T-cell (primary cell): ENCODE measurements around the gene OTOG. TPM values are rescaled to one million over a fixed set of nuclear protein-coding genes. Genes with fewer than 3 reads are reported as not detected.
A peak's percentile ranks its signal among the peaks of the same experiment; 100 is the strongest.

Experiments
- ATAC-seq, 4 experiments: fragments of 200-7000 bp in 3 of 4; fragments of 150-1000 bp in 1 of 4; cut with Tn5 transposase; replicated peaks in 1 of 4; 1 replicate in 3 of 4; 2 replicates in 1 of 4; pipeline ENCODE4 v1.10.0; 2021; ENCODE audit warnings: moderate library complexity in 3 of 4, mild to moderate bottlenecking in 2 of 4, moderate number of reproducible peaks in 1 of 4
- CTCF ChIA-PET, 2 donors: fragments of 300-600 bp; sonication (Branson Sonifier 250); formaldehyde crosslinking; loops; one replicate each; lab custom pipeline; 2022; ENCODE audit warnings: antibody characterized with exemption in 2 of 2; lab: Charles Lee
- POLR2A ChIA-PET, 2 donors: fragments of 300-600 bp; sonication (Branson Sonifier 250); formaldehyde crosslinking; loops; one replicate each; lab custom pipeline; 2022; ENCODE audit warnings: antibody characterized with exemption in 2 of 2; lab: Charles Lee
- DNase-seq, 35 experiments: peaks; one replicate each; pipeline versions ENCODE4 v3.0.0 to v3.0.0-alpha.2; 2013 to 2023
- H3K27ac ChIP-seq: one replicate; pipeline ENCODE4 v1.5.1; 2013; ENCODE audit warnings: low read length
- H3K27me3 ChIP-seq, 2 experiments: replicated peaks in 1 of 2; 1 replicate in 1 of 2; 2 replicates in 1 of 2; pipeline versions ENCODE4 v1.6.1 to v1.7.0; 2013; ENCODE audit warnings: low read length in 1 of 2, mixed read lengths in 1 of 2; ENCODE audit not compliant: control insufficient read depth in 2 of 2, insufficient read depth in 2 of 2; ENCODE audit errors: extremely low read depth in 1 of 2
- H3K36me3 ChIP-seq, 2 donors: 1 replicate in 1 of 2; 2 replicates in 1 of 2; pipeline versions ENCODE4 v1.6.1 to v1.7.0; 2013; ENCODE audit warnings: low read length in 1 of 2; ENCODE audit not compliant: control insufficient read depth in 2 of 2, insufficient read depth in 1 of 2; ENCODE audit errors: extremely low read depth in 1 of 2
- H3K4me1 ChIP-seq, 2 experiments: 1 replicate in 1 of 2; 2 replicates in 1 of 2; pipeline versions ENCODE4 v1.6.1 to v1.7.0; 2013; ENCODE audit warnings: low read length in 2 of 2, mixed read lengths in 1 of 2; ENCODE audit not compliant: insufficient read depth in 2 of 2, control insufficient read depth in 1 of 2; ENCODE audit errors: extremely low read depth in 1 of 2
- H3K4me3 ChIP-seq, 2 donors: 1 replicate in 1 of 2; 2 replicates in 1 of 2; pipeline versions ENCODE4 v1.5.1 to v1.7.0; 2013; ENCODE audit warnings: mild to moderate bottlenecking in 2 of 2, low read length in 1 of 2, moderate library complexity in 1 of 2; ENCODE audit not compliant: control insufficient read depth in 1 of 2; ENCODE audit errors: extremely low read depth in 1 of 2
- H3K9me3 ChIP-seq: 2 replicates; pipeline ENCODE4 v1.7.0; 2013
- H3K27ac Mint-ChIP-seq, 2 donors: one replicate each; pipeline ENCODE4 v1.8.0; 2020 to 2021; ENCODE audit warnings: mild to moderate bottlenecking in 2 of 2, mixed read lengths in 2 of 2
- H3K27me3 Mint-ChIP-seq, 2 donors: one replicate each; pipeline ENCODE4 v1.8.0; 2021 to 2022; ENCODE audit warnings: mixed read lengths in 2 of 2
- H3K36me3 Mint-ChIP-seq: one replicate; pipeline ENCODE4 v1.8.0; 2021; ENCODE audit warnings: mixed read lengths
- H3K4me1 Mint-ChIP-seq, 3 donors: one replicate each; pipeline ENCODE4 v1.8.0; 2020 to 2022; ENCODE audit warnings: mixed read lengths in 3 of 3, mild to moderate bottlenecking in 1 of 3
- H3K4me3 Mint-ChIP-seq, 3 donors: one replicate each; pipeline ENCODE4 v1.8.0; 2020 to 2022; ENCODE audit warnings: mild to moderate bottlenecking in 3 of 3, mixed read lengths in 3 of 3, moderate library complexity in 3 of 3
- H3K9me3 Mint-ChIP-seq, 3 donors: one replicate each; pipeline ENCODE4 v1.8.0; 2020 to 2022; ENCODE audit warnings: mixed read lengths in 3 of 3
- WGBS: methylation state at CpG from one replicate; pipeline ENCODE4 v1.1.5; 2013; ENCODE audit warnings: missing lambda C conversion rate; ENCODE audit not compliant: insufficient coverage; 5-methylcytosine and 5-hydroxymethylcytosine counted together
- total RNA-seq, 35 experiments: library from RNA in 6 of 35; stranded (reverse) in 6 of 35; fragments of 120-200 nt in 1 of 35; gene quantifications; one replicate each; pipeline versions ENCODE4 v1.2.1 to v1.2.4 and lab custom pipeline; 2013 to 2026

The OTOG gene
- total RNA-seq, 5 donors from 2014 or later (not counting 1 experiment from before 2014, with no cell fraction given), result not detected

- no peak for ATAC-seq
- WGBS, result 83% methylated on average over 7 of the region's 7 CpGs
Measured at GRCh38 chr11:17596711-17597110, 49.7 kb downstream of the OTOG start.

GRCh38 chr11:17597770-17598169 lies 50.7 kb downstream of the OTOG start:
- POLR2A ChIA-PET, result no interaction called here
- H3K27me3 ChIP-seq, result peaks cover 0 to 46% of the 10 kb centered on the region in 2 experiments
- H3K9me3 Mint-ChIP-seq, result peaks cover 0 to 3% (median 0%) of the 10 kb centered on the region in 3 donors
- ATAC-seq, result no peak
- no peaks in the 10 kb centered on the region for H3K4me1 ChIP-seq
- H3K4me1 Mint-ChIP-seq, result peaks cover 0 to 4% (median 4%) of the 10 kb centered on the region in 3 donors
- H3K27me3 Mint-ChIP-seq, result peaks cover 7 to 9% of the 10 kb centered on the region in 2 donors
- no peaks in the 10 kb centered on the region for H3K9me3 ChIP-seq
- H3K27ac Mint-ChIP-seq, result no peak overlapping the region
- 33% methylated on average over 3 of the region's 5 CpGs for WGBS
- DNase-seq, result no peak
- CTCF ChIA-PET, result no interaction called here
- H3K4me3 ChIP-seq, result no peak overlapping the region
- H3K4me3 Mint-ChIP-seq, result no peak overlapping the region
- H3K27ac ChIP-seq, result no peak overlapping the region
- H3K36me3 Mint-ChIP-seq, result no peaks in the 10 kb centered on the region
- H3K36me3 ChIP-seq, result no peaks in the 10 kb centered on the region

More at GRCh38 chr11:17596711-17597110, 49.7 kb downstream of the OTOG start:
- Mint-ChIP-seq H3K9me3 (peaks cover 0 to 3% (median 0%) of the 10 kb centered on the region in 3 donors), H3K36me3 (no peaks in the 10 kb centered on the region), H3K27me3 (peaks cover 11 to 13% of the 10 kb centered on the region in 2 donors), H3K4me1 (peaks cover 0 to 4% (median 4%) of the 10 kb centered on the region in 3 donors), H3K4me3 (no peak overlapping the region), H3K27ac (no peak overlapping the region)
- POLR2A ChIA-PET, result interaction anchor here in 1 of 2 donors (0.6 kb wide), 1 partner anchor 305 kb away, joined by 7 read pairs; no protein-coding TSS in a partner anchor
- CTCF ChIA-PET, result interaction anchor here in 1 of 2 donors (0.6 kb wide), 1 partner anchor 465 kb away, joined by 3 read pairs; no protein-coding TSS in a partner anchor
- H3K27me3 ChIP-seq, result peaks cover 0 to 44% of the 10 kb centered on the region in 2 experiments
- H3K4me1 ChIP-seq, result no peaks in the 10 kb centered on the region
- H3K27ac ChIP-seq, result no peak overlapping the region
- H3K4me3 ChIP-seq, result no peak overlapping the region
- DNase-seq, result peak in 3 of 35 experiments; percentile 3 to 11 (median 8)
- no peaks in the 10 kb centered on the region for H3K36me3 ChIP-seq
- no peaks in the 10 kb centered on the region for H3K9me3 ChIP-seq

GRCh38 chr11:17598700-17599459 lies 51.8 kb downstream of the OTOG start:
- no peaks in the 10 kb centered on the region for H3K36me3 ChIP-seq
- ChIA-PET CTCF (interaction anchor here in 1 of 2 donors (0.6 to 1.5 kb wide), 5 partner anchors 12 to 797 kb away, joined by 3 to 5 read pairs (median 3); no protein-coding TSS in a partner anchor), POLR2A (no interaction called here)
- WGBS, result 36% methylated on average over 12 of the region's 17 CpGs
- peaks cover 0 to 39% of the 10 kb centered on the region in 2 experiments for H3K27me3 ChIP-seq
- ATAC-seq (peak; percentile 62 to 79 (median 76)), DNase-seq (peak in 31 of 35 experiments; percentile 15 to 70 (median 47))
- H3K9me3 Mint-ChIP-seq, result peaks cover 0 to 3% (median 0%) of the 10 kb centered on the region in 3 donors
- no peaks in the 10 kb centered on the region for H3K4me1 ChIP-seq
- H3K27ac ChIP-seq, result no peak overlapping the region
- H3K27ac Mint-ChIP-seq, result no peak overlapping the region
- H3K9me3 ChIP-seq, result no peaks in the 10 kb centered on the region
- peaks cover 0 to 4% (median 4%) of the 10 kb centered on the region in 3 donors for H3K4me1 Mint-ChIP-seq
- no peaks in the 10 kb centered on the region for H3K36me3 Mint-ChIP-seq
- H3K4me3 ChIP-seq, result no peak overlapping the region
- no peak overlapping the region for H3K4me3 Mint-ChIP-seq
- peaks cover 7 to 9% of the 10 kb centered on the region in 2 donors for H3K27me3 Mint-ChIP-seq

GRCh38 chr11:17599460-17599925 lies 52.4 kb downstream of the OTOG start:
- peaks cover 0 to 34% of the 10 kb centered on the region in 2 experiments for H3K27me3 ChIP-seq
- peaks cover 0 to 4% (median 4%) of the 10 kb centered on the region in 3 donors for H3K4me1 Mint-ChIP-seq
- WGBS, result 56% methylated on average over 8 of the region's 10 CpGs
- POLR2A ChIA-PET, result no interaction called here
- no peaks in the 10 kb centered on the region for H3K4me1 ChIP-seq
- H3K36me3 ChIP-seq, result no peaks in the 10 kb centered on the region
- peaks cover 0 to 3% (median 0%) of the 10 kb centered on the region in 3 donors for H3K9me3 Mint-ChIP-seq
- H3K36me3 Mint-ChIP-seq, result no peaks in the 10 kb centered on the region
- no peaks in the 10 kb centered on the region for H3K9me3 ChIP-seq
- H3K27ac ChIP-seq, result no peak overlapping the region
- ATAC-seq (no peak), DNase-seq (peak in 1 of 35 experiments; percentile 20)
- no peak overlapping the region for H3K27ac Mint-ChIP-seq
- H3K4me3 Mint-ChIP-seq, result no peak overlapping the region
- no peak overlapping the region for H3K4me3 ChIP-seq
- H3K27me3 Mint-ChIP-seq, result peaks cover 7 to 9% of the 10 kb centered on the region in 2 donors
- CTCF ChIA-PET, result interaction anchor here in 1 of 2 donors (0.6 to 1.5 kb wide), 4 partner anchors 12 to 380 kb away, joined by 3 to 5 read pairs (median 4); no protein-coding TSS in a partner anchor

- H3K4me1 ChIP-seq, result no peaks in the 10 kb centered on the region
- Mint-ChIP-seq H3K4me1 (peaks cover 0 to 4% (median 4%) of the 10 kb centered on the region in 3 donors), H3K27me3 (peaks cover 7 to 9% of the 10 kb centered on the region in 2 donors), H3K36me3 (no peaks in the 10 kb centered on the region), H3K27ac (no peak overlapping the region), H3K4me3 (no peak overlapping the region), H3K9me3 (no peaks in the 10 kb centered on the region)
- H3K27ac ChIP-seq, result no peak overlapping the region
- no peak for ATAC-seq
- 89% methylated on average over 7 of the region's 16 CpGs for WGBS
- no peaks in the 10 kb centered on the region for H3K9me3 ChIP-seq
- H3K4me3 ChIP-seq, result no peak overlapping the region
- no peaks in the 10 kb centered on the region for H3K36me3 ChIP-seq
- ChIA-PET POLR2A (interaction anchor here in 1 of 2 donors (0.7 kb wide), 1 partner anchor 10 kb away, joined by 3 read pairs; no protein-coding TSS in a partner anchor), CTCF (interaction anchor here in 1 of 2 donors (0.6 kb wide), 1 partner anchor 202 kb away, joined by 5 read pairs; no protein-coding TSS in a partner anchor)
- no peak for DNase-seq
- H3K27me3 ChIP-seq, result peaks cover 0 to 31% of the 10 kb centered on the region in 2 experiments
Measured at GRCh38 chr11:17600316-17601255, 53.5 kb downstream of the OTOG start.
